Mesothelial cell of epicardium (in vitro differentiated cells): ENCODE data around the gene ZCCHC8. TPM values are rescaled to one million over a fixed set of nuclear protein-coding genes. Genes with fewer than 3 reads are reported as not detected.

ENCODE experiments used
- DNase-seq, 2 experiments: peaks; one replicate each; pipeline ENCODE4 v3.0.0; 2021; ENCODE audit warnings: low spot score in 2 of 2; ENCODE audit not compliant: unreplicated experiment in 2 of 2
- H3K27ac Mint-ChIP-seq: 2 replicates; pipeline ENCODE4 v1.8.0; 2021; ENCODE audit warnings: mixed read lengths
- H3K27me3 Mint-ChIP-seq: 2 replicates; pipeline ENCODE4 v1.8.0; 2021; ENCODE audit warnings: low read depth, mixed read lengths
- H3K36me3 Mint-ChIP-seq: 2 replicates; pipeline ENCODE4 v1.8.0; 2021; ENCODE audit warnings: mixed read lengths
- H3K4me1 Mint-ChIP-seq: 2 replicates; pipeline ENCODE4 v1.8.0; 2021; ENCODE audit warnings: mixed read lengths
- H3K4me3 Mint-ChIP-seq: 2 replicates; pipeline ENCODE4 v1.8.0; 2021; ENCODE audit warnings: mild to moderate bottlenecking, moderate library complexity, mixed read lengths
- H3K9me3 Mint-ChIP-seq: 2 replicates; pipeline ENCODE4 v1.8.0; 2021; ENCODE audit warnings: mixed read lengths
- total RNA-seq: library from RNA; stranded (reverse); gene quantifications from 3 replicates; pipeline ENCODE4 v1.2.1, GENCODE V29; 2021
- TF ChIP-seq, protein P1 (sequence below): fragments of 200-600 bp; sonication (generic); IDR thresholded peaks from one replicate; pipeline ENCODE4 v1.5.0; 2021; ENCODE audit warnings: antibody characterized with exemption; ENCODE audit not compliant: unreplicated experiment

ZCCHC8 gene
- total RNA-seq, 1 donor from 2014 or later: 28.6 TPM

DNA sequence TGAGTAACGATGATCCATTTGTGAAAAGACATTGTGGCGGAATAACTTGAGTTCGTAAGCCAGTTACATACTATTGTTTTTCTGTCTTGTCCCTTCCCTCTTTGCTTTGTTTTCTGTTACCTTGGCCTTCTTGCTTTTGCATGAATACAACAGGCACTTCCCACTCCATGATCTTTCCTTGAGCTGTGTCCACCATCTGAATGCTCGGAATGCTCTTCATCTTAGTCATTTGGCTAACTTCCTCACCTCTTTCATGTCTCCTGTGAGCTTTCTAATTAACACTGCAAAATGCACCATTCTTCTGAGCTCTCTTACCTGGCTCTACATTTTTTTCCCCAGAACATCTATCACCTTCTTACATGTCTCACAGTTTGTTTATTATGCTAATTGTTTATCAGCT, 36.3 kb upstream of the ZCCHC8 start:
- H3K9me3 Mint-ChIP-seq: no peaks in the 10 kb centered on the region
- H3K36me3 Mint-ChIP-seq: peaks cover 13% of the 10 kb centered on the region
- no peak overlapping the region for H3K4me3 Mint-ChIP-seq
- H3K27me3 Mint-ChIP-seq: no peaks in the 10 kb centered on the region
- no peaks in the 10 kb centered on the region for H3K4me1 Mint-ChIP-seq
- TF ChIP-seq, protein P1, sequence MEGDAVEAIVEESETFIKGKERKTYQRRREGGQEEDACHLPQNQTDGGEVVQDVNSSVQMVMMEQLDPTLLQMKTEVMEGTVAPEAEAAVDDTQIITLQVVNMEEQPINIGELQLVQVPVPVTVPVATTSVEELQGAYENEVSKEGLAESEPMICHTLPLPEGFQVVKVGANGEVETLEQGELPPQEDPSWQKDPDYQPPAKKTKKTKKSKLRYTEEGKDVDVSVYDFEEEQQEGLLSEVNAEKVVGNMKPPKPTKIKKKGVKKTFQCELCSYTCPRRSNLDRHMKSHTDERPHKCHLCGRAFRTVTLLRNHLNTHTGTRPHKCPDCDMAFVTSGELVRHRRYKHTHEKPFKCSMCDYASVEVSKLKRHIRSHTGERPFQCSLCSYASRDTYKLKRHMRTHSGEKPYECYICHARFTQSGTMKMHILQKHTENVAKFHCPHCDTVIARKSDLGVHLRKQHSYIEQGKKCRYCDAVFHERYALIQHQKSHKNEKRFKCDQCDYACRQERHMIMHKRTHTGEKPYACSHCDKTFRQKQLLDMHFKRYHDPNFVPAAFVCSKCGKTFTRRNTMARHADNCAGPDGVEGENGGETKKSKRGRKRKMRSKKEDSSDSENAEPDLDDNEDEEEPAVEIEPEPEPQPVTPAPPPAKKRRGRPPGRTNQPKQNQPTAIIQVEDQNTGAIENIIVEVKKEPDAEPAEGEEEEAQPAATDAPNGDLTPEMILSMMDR: no peak
- no peak overlapping the region for H3K27ac Mint-ChIP-seq
- no peak for DNase-seq

DNA sequence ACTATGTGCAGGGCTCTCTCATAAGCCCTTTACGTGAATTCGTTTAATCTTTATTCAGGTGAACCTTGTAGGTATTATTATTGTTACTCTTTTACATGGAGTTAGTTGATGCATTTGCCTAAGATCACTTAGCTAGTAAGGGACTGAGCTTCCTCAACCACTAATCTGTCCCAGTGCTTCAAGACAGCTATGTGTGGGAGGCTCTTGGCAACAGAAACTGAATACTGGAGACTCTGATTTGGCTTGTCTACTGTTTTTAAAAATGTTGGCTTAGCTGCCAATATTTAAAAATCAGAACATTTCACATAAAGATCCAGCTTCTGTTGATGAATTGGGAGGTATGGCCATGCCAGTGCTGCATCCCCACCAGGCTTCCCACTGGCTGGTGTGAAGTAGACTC, 33.1 kb upstream of the ZCCHC8 start:
- DNase-seq: no peak
- no peak overlapping the region for H3K27ac Mint-ChIP-seq

GRCh38 chr12:122528992-122529391, 28.3 kb upstream of the ZCCHC8 start:
- Mint-ChIP-seq H3K4me1 (peaks cover 9% of the 10 kb centered on the region), H3K27ac (no peak overlapping the region), H3K4me3 (no peak overlapping the region), H3K27me3 (no peaks in the 10 kb centered on the region), H3K9me3 (no peaks in the 10 kb centered on the region), H3K36me3 (peaks cover 2% of the 10 kb centered on the region)
- no peak for DNase-seq
- TF ChIP-seq, protein P1: no peak

More for the DNA sequence above, 33.1 kb upstream of the ZCCHC8 start:
- Mint-ChIP-seq H3K9me3 (no peaks in the 10 kb centered on the region), H3K36me3 (peaks cover 10% of the 10 kb centered on the region), H3K27me3 (no peaks in the 10 kb centered on the region), H3K4me1 (no peaks in the 10 kb centered on the region), H3K4me3 (no peak overlapping the region)
- TF ChIP-seq, protein P1: no peak

- H3K36me3 Mint-ChIP-seq: peaks cover 2% of the 10 kb centered on the region
- TF ChIP-seq, protein P1: no peak
- DNase-seq: no peak
- H3K27ac Mint-ChIP-seq: no peak overlapping the region
- no peaks in the 10 kb centered on the region for H3K27me3 Mint-ChIP-seq
- H3K9me3 Mint-ChIP-seq: no peaks in the 10 kb centered on the region
- H3K4me3 Mint-ChIP-seq: no peak overlapping the region
- H3K4me1 Mint-ChIP-seq: peaks cover 14% of the 10 kb centered on the region
These were observed 27.9 kb upstream of the ZCCHC8 start for GRCh38 chr12:122528582-122528981.

DNA sequence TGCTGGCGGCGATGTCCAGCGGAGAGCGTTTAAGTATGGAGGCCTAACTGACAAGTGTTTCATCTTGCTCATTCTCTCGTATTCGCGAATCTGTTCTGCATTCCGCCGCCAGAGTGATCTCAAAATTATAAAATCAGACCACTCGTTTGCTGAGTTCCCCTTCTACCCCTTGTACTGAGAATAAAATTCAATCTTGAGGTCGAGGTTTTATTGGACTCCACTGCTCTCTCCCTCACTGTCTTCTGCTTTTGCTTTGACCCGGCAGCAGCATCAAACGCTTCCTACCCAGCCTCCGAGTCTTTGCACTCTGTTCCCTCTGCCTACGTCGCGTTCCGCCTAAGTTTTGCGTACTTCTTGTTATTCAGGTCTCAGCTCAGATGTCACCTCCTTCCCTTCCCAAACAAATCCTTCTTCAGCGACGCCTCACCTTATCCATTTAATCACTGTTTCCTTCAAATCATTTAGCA, 26.8 kb upstream of the ZCCHC8 start:
- TF ChIP-seq, protein P1: no peak
- H3K9me3 Mint-ChIP-seq: no peaks in the 10 kb centered on the region
- H3K27ac Mint-ChIP-seq: no peak overlapping the region
- peaks cover 2% of the 10 kb centered on the region for H3K36me3 Mint-ChIP-seq
- peaks cover 21% of the 10 kb centered on the region for H3K4me1 Mint-ChIP-seq
- H3K4me3 Mint-ChIP-seq: no peak overlapping the region
- H3K27me3 Mint-ChIP-seq: no peaks in the 10 kb centered on the region
- peak in 1 of 2 experiments; percentile 39 for DNase-seq
